Measurements from ENCODE around the gene HIVEP1. TPM values are rescaled to one million over a fixed set of nuclear protein-coding genes. Genes with fewer than 3 reads are reported as not detected.

Gene HIVEP1
- total RNA-seq, 1 donor from 2014 or later = 48.9 TPM

DNA sequence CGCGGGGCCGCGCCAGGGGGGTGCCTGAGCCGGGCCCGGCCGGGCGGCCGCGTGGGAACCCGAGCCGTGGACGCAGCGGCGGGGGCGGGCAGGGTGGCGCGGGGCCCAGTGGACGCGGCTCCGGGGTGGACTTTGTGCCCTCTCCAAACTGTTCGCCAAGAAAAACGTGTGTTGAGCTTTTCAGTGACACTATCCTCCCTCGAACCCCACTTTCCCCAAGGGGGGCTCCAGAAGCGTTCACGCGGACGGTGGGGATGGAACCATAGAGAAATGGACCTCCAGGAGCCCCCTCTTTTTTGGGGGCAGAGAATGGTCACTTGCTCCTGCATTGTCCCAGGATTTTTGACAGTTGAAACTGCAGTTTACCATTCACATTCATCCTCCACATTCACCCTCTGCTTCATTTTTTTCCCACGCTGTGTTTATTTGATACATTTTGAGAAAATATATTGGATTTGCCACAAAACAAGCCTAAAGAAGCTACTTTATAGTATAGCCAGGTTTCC, 2.9 kb upstream of the HIVEP1 start:
- H3K79me2 ChIP-seq (ENCODE audit: insufficient read depth, low read length) = peaks cover 21% of the 10 kb centered on the region
- H3K9ac ChIP-seq (ENCODE audit: low read length) = peak overlapping the region; percentile 99
- no peak for DNase-seq (ENCODE audit: low read depth)
- peak overlapping the region; percentile 97 for H3K27ac ChIP-seq (ENCODE audit: low read depth, low read length)
- H2AFZ ChIP-seq (ENCODE audit: low read depth, low read length) = peak overlapping the region; percentile 19
- no peaks in the 10 kb centered on the region for H3K27me3 Mint-ChIP-seq (ENCODE audit: low read depth, unreplicated experiment)
- H3K9me3 Mint-ChIP-seq (ENCODE audit: unreplicated experiment) = no peaks in the 10 kb centered on the region
- H3K4me2 ChIP-seq (ENCODE audit: low read length) = peak overlapping the region; percentile 92
- H3K4me1 ChIP-seq (ENCODE audit: insufficient read depth, low read length) = peaks cover 21% of the 10 kb centered on the region
- H3K27me3 ChIP-seq (ENCODE audit: insufficient read depth, low read length) = no peaks in the 10 kb centered on the region
- H3K4me3 Mint-ChIP-seq (ENCODE audit: unreplicated experiment) = peak overlapping the region; percentile 84
- no peaks in the 10 kb centered on the region for H3K9me3 ChIP-seq (ENCODE audit: insufficient read depth, low read depth, low read length)
- no peaks in the 10 kb centered on the region for H3K36me3 ChIP-seq (ENCODE audit: insufficient read depth, low read length)
- peak overlapping the region; percentile 47 for H3K27ac Mint-ChIP-seq (ENCODE audit: unreplicated experiment)
- no peaks in the 10 kb centered on the region for H4K20me1 ChIP-seq (ENCODE audit: insufficient read depth, low read length)
- no peaks in the 10 kb centered on the region for H3K36me3 Mint-ChIP-seq (ENCODE audit: low read depth, unreplicated experiment)
- FAIRE-seq = no peak
- peak overlapping the region; percentile 77 for H3K4me3 ChIP-seq (ENCODE audit: insufficient read depth, low read depth, low read length)
- TF ChIP-seq, protein P1, sequence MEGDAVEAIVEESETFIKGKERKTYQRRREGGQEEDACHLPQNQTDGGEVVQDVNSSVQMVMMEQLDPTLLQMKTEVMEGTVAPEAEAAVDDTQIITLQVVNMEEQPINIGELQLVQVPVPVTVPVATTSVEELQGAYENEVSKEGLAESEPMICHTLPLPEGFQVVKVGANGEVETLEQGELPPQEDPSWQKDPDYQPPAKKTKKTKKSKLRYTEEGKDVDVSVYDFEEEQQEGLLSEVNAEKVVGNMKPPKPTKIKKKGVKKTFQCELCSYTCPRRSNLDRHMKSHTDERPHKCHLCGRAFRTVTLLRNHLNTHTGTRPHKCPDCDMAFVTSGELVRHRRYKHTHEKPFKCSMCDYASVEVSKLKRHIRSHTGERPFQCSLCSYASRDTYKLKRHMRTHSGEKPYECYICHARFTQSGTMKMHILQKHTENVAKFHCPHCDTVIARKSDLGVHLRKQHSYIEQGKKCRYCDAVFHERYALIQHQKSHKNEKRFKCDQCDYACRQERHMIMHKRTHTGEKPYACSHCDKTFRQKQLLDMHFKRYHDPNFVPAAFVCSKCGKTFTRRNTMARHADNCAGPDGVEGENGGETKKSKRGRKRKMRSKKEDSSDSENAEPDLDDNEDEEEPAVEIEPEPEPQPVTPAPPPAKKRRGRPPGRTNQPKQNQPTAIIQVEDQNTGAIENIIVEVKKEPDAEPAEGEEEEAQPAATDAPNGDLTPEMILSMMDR (IDR thresholded peaks at IDR 0.05; ENCODE audit: insufficient read depth, low read depth, low read length) = no peak
- TF ChIP-seq EZH2 (IDR thresholded peaks at IDR 0.05; ENCODE audit: insufficient read depth, low read length) = no peak
- peaks cover 2% of the 10 kb centered on the region for H3K4me1 Mint-ChIP-seq (ENCODE audit: low read depth, unreplicated experiment)

DNA sequence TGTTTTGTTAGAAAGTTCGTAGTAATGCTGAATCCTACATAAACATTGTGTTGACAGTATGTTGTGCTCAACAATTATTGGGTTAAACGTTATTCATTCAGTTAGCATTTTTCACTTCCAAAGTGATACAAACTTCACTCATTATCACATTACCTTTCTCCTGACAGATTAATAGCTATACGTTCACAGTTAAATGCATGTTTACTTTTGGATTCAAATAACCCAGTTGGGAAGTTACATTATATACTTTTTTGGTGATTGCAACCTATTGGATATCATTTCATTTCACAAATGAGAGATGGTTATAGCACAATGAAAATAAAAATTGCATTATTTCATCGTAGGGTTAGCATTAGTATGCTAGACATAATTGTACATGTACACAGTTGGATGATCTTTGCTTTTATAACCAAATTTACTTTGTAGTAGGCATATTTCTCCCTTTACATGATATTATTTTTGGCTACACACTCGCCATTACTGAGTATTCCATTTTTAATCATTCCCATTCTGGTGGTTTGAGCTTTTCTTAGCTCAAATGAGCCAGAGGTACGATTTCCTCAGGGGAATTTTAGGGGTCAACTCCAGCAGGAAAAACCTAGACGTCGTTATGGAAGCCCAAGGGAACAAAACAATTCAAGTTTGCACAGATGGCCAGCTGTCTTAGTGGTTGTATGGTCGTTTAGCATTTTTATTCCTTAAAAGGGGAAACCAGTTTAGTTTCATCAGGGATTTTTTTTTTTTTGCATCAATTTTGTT, 2.1 kb upstream of the HIVEP1 start:
- peak overlapping the region; percentile 84 for H3K4me3 Mint-ChIP-seq (ENCODE audit: unreplicated experiment)
- peak; percentile 53 for DNase-seq (ENCODE audit: low read depth)

More for the DNA sequence above, 2.1 kb upstream of the HIVEP1 start:
- Histone ChIP-seq H3K79me2 (ENCODE audit: insufficient read depth, low read length) (peaks cover 30% of the 10 kb centered on the region), H3K4me1 (ENCODE audit: insufficient read depth, low read length) (peaks cover 21% of the 10 kb centered on the region), H3K9ac (ENCODE audit: low read length) (peak overlapping the region; percentile 99), H3K9me3 (ENCODE audit: insufficient read depth, low read depth, low read length) (peaks cover 3% of the 10 kb centered on the region), H3K27me3 (ENCODE audit: insufficient read depth, low read length) (no peaks in the 10 kb centered on the region), H3K36me3 (ENCODE audit: insufficient read depth, low read length) (no peaks in the 10 kb centered on the region), H3K4me3 (ENCODE audit: insufficient read depth, low read depth, low read length) (peak overlapping the region; percentile 77), H4K20me1 (ENCODE audit: insufficient read depth, low read length) (peaks cover 8% of the 10 kb centered on the region), H3K27ac (ENCODE audit: low read depth, low read length) (peak overlapping the region; percentile 97), H3K4me2 (ENCODE audit: low read length) (peak overlapping the region; percentile 92), H2AFZ (ENCODE audit: low read depth, low read length) (no peak overlapping the region)
- Mint-ChIP-seq H3K4me1 (ENCODE audit: low read depth, unreplicated experiment) (peaks cover 9% of the 10 kb centered on the region), H3K27ac (ENCODE audit: unreplicated experiment) (peak overlapping the region; percentile 99), H3K9me3 (ENCODE audit: unreplicated experiment) (peaks cover 2% of the 10 kb centered on the region), H3K36me3 (ENCODE audit: low read depth, unreplicated experiment) (no peaks in the 10 kb centered on the region), H3K27me3 (ENCODE audit: low read depth, unreplicated experiment) (no peaks in the 10 kb centered on the region)
- FAIRE-seq = no peak
- no peak for TF ChIP-seq EZH2 (IDR thresholded peaks at IDR 0.05; ENCODE audit: insufficient read depth, low read length)
- TF ChIP-seq, protein P1 (IDR thresholded peaks at IDR 0.05; ENCODE audit: insufficient read depth, low read depth, low read length) = no peak
